Peyer's patch (tissue), 4 donors: ENCODE results near the gene MC5R.

Experiments
- CTCF ChIP-seq, 6 experiments: fragments of 450-650 bp in 4 of 6; fragments of 200-600 bp in 2 of 6; sonication (generic) in 1 of 6; IDR thresholded peaks; one replicate each; pipeline ENCODE4 v1.5.1; 2017 to 2019; ENCODE audit warnings: antibody characterized with exemption in 6 of 6, mild to moderate bottlenecking in 3 of 6, moderate library complexity in 1 of 6
- POLR2A ChIP-seq, 2 donors: fragments of 450-650 bp; IDR thresholded peaks; one replicate each; pipeline ENCODE4 v1.5.1; 2017; ENCODE audit warnings: antibody characterized with exemption in 2 of 2, mild to moderate bottlenecking in 2 of 2, moderate library complexity in 2 of 2

DNA sequence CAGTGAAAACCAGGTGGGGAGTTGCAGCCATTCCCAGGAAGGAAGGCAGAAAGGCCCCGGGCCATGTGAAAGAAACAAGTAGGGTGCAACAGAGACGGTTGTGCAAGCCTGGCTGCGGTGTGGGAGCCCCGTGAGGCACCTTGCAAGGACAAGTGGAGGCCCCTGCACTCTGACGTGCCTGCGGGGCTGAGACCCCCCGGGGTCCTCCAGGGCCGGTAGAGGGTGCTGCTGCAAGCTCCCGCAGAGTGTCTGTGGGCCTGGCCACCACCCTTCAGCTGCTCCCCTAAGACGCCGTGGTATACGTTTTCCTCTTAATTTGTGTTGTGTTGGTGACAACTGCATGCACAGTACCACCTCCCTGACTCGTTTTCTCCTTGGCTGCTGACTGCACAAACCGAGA lies 27.4 kb upstream of the MC5R start:
- TF ChIP-seq CTCF (IDR thresholded peaks at IDR 0.05) (no peak), POLR2A (IDR thresholded peaks at IDR 0.05) (no peak)
